Posterior vena cava (tissue), 2 donors: Measurements from ENCODE around the gene KDM4C. TPM values are rescaled to one million over a fixed set of nuclear protein-coding genes. Genes with fewer than 3 reads are reported as not detected.

Experiments used
- DNase-seq: peaks from one replicate; pipeline ENCODE4 v3.0.0-alpha.2; 2020; ENCODE audit warnings: low spot score
- intact Hi-C, 2 donors: fragments of 100-400 bp; cut with DNase I; formaldehyde crosslinking; loops; one replicate each; pipeline versions ENCODE4 v1.14.1 to v1.14.2; 2022 to 2023
- total RNA-seq, 2 donors: library from RNA; stranded (reverse); fragmentation: NEBNext Ultra II Directional; extraction: Animal tissue kit (Norgen Biotek cat#: 25700); gene quantifications; one replicate each; pipeline ENCODE4 v1.2.1, GENCODE V29; 2021
- donor health status: DM: yes; HTN: yes; CAD: no.
- donor health status: DM: yes; HTN: yes; CAD: no.

The KDM4C gene
- total RNA-seq, 2 donors from 2014 or later, result 31.1 to 36.7 TPM

DNA sequence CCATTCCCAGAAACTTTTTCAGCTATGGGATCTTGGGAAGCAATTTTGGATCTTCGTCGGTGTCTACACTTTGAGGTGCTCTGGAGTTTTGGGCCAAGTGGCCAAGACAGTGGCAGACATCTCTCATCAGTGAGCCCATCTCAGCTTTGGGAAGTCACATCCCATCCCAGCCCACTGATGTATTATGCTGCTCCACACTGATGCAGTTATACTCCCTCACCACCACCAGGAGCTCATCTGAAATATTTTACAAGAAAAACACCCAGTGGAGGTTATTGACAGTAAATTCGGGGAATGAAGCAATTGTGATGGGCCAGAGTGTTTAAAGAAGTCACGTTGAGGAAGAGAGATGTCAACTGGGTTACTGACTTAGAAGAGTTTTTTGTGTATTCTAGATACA lies 378.0 kb downstream of the KDM4C start:
- intact Hi-C loops, result no loop called here
- no peak for DNase-seq

GRCh38 chr9:7137040-7137439 lies 379.3 kb downstream of the KDM4C start:
- DNase-seq, result no peak
- intact Hi-C loops, result no loop called here

- intact Hi-C loops, result no loop called here
- no peak for DNase-seq
Measured at GRCh38 chr9:7137571-7137970, 379.8 kb downstream of the KDM4C start.

DNA sequence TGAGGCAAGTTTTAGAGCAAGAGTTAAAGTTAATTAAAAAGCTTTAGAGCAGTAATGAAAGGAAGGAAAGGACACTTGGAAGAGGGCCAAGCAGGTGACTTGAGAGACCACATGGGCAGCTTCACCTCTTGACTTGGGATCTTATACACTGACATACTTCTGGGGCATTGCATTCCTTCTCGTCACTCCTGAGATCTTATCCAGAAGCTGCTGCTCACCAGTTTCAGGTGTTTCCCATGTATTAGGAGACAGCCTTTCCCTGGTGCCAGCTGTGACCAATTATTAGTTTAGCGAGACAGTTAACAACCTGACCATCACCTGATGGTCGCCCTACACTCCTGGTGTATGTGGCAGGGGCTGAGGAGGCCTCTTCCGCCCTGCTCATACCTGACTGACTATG lies 382.1 kb downstream of the KDM4C start:
- DNase-seq, result no peak
- intact Hi-C loops, result no loop called here

GRCh38 chr9:7140401-7140800 lies 382.6 kb downstream of the KDM4C start:
- intact Hi-C loops, result no loop called here
- DNase-seq, result no peak

GRCh38 chr9:7143645-7144200 lies 385.9 kb downstream of the KDM4C start:
- intact Hi-C loops, result no loop called here
- no peak for DNase-seq

GRCh38 chr9:7144265-7145046 lies 386.7 kb downstream of the KDM4C start:
- no peak for DNase-seq
- intact Hi-C loops, result no loop called here

- intact Hi-C loops, result no loop called here
- no peak for DNase-seq
Measured at GRCh38 chr9:7145361-7146069, 387.7 kb downstream of the KDM4C start.

GRCh38 chr9:7146582-7146981 lies 388.8 kb downstream of the KDM4C start:
- DNase-seq, result no peak
- intact Hi-C loops, result no loop called here

GRCh38 chr9:7147121-7148090 lies 389.6 kb downstream of the KDM4C start:
- DNase-seq, result no peak
- intact Hi-C loops, result no loop called here

- intact Hi-C loops, result no loop called here
- DNase-seq, result no peak
Measured at GRCh38 chr9:7148243-7148765, 390.5 kb downstream of the KDM4C start.

GRCh38 chr9:7149258-7149657 lies 391.5 kb downstream of the KDM4C start:
- no peak for DNase-seq
- intact Hi-C loops, result no loop called here

GRCh38 chr9:7150153-7150890 lies 392.5 kb downstream of the KDM4C start:
- intact Hi-C loops, result no loop called here
- DNase-seq, result no peak

DNA sequence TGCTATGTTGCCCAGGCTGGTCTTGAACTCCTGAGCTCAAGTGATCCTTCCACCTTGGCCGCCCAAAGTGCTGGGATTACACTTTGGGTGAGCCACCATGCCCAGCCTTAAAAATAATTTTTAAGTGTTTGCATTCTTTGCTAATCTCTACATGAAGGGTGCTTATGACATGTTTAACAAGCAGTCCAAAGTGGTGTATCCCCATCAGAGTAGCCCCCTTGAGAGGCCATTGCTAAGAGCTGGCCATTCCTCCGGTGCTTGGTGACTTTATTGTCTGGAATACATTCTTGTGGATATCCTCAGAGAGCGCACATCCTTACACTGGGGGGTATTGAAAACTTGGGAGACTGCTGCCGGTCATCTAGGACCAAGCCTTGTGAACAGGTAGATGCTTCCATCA lies 395.4 kb downstream of the KDM4C start:
- intact Hi-C loops, result no loop called here
- DNase-seq, result no peak

DNA sequence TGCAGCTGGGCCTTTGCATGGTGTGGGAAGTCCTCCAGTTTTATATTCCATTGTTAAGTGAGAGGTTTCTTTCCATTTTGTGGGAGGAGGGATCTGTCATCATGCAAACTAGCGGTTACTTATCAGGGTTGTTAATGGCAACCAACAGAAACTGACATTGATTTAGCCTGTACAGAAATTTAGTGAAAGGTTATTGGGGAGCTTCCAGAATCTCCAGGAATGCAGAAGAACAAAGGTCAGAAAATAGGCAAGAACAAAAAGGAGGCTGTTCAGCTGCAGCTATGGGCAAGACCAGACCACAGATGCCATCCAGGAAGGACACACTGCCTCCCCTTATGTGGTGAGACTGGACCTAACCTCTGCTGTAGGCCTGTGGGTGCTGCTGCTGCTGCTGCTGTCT lies 395.8 kb downstream of the KDM4C start:
- DNase-seq, result no peak
- intact Hi-C loops, result no loop called here

DNA sequence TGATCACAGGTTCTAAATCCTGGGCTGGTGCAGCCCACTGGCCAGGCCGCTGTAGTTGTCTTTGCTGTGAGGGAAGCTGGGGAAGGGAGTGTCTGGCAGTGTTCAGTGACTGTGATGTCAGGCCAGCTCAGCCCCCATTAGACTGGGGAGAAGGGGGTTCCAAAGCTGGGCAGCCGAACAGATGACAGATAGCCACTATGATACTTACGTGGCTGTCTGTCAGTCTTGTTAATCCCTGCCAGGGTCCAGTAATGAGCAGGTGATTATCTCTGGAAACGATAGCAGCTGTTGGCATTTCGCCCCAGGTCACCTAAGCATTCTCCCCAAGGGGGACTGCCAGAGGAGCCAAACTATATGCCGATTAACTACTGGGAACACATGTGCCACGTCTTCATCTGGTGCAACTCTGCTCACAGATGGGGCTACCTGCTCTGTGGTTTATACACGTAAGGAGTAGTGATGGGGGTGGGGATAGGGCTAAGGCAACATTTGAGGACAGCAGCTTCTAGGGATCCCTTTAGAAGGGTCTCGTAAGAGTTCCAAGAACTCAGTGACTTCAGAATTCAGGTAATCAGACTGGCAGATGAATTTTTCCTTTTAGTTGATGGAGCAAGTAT lies 396.3 kb downstream of the KDM4C start:
- intact Hi-C loops, result no loop called here
- no peak for DNase-seq

- no peak for DNase-seq
- intact Hi-C loops, result no loop called here
Measured at GRCh38 chr9:7154650-7155049, 396.9 kb downstream of the KDM4C start.

DNA sequence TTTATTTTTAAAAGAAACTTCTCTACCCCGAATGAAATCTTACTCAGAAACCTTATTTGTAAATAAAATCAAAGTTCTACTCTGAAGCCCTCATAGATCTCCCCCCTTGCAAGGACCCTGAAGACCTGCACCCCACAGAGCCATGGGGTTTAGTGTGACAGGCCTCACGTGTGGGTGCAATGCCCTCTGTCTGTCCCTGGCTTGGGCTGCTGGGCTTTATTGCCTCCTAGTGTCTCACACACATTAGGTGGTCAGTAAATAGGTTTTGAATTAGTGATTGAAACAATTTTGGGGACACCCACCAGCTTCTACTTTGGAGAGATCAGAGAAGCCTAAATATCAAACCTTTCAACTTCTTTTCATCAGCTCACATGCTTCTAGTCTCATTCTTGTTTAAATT lies 403.7 kb downstream of the KDM4C start:
- intact Hi-C loops, result no loop called here

More for the DNA sequence above, 403.7 kb downstream of the KDM4C start:
- DNase-seq, result no peak
